HL-60 (cell line): ENCODE measurements around the gene PRMT3.

Experiments used
- GABPA ChIP-seq: IDR thresholded peaks from 2 replicates; pipeline ENCODE4 v1.6.1; 2012; ENCODE audit warnings: low read depth
- POLR2AphosphoS5 ChIP-seq: IDR thresholded peaks from 2 replicates; pipeline ENCODE4 v1.6.1; 2012; ENCODE audit warnings: low read depth
- TF ChIP-seq, protein P1 (sequence below): IDR thresholded peaks from one replicate; pipeline ENCODE4 v1.5.1; 2011; ENCODE audit warnings: low read length, control low read depth, inconsistent platforms; ENCODE audit not compliant: insufficient read depth
- TF ChIP-seq, protein P2 (sequence below): IDR thresholded peaks from 2 replicates; pipeline ENCODE4 v1.6.1; 2012; ENCODE audit warnings: low read depth; ENCODE audit not compliant: insufficient replicate concordance

GRCh38 chr11:20360650-20361049, 26.9 kb upstream of the PRMT3 start:
- TF ChIP-seq, protein P1, sequence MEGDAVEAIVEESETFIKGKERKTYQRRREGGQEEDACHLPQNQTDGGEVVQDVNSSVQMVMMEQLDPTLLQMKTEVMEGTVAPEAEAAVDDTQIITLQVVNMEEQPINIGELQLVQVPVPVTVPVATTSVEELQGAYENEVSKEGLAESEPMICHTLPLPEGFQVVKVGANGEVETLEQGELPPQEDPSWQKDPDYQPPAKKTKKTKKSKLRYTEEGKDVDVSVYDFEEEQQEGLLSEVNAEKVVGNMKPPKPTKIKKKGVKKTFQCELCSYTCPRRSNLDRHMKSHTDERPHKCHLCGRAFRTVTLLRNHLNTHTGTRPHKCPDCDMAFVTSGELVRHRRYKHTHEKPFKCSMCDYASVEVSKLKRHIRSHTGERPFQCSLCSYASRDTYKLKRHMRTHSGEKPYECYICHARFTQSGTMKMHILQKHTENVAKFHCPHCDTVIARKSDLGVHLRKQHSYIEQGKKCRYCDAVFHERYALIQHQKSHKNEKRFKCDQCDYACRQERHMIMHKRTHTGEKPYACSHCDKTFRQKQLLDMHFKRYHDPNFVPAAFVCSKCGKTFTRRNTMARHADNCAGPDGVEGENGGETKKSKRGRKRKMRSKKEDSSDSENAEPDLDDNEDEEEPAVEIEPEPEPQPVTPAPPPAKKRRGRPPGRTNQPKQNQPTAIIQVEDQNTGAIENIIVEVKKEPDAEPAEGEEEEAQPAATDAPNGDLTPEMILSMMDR: no peak
- TF ChIP-seq GABPA: no peak
- TF ChIP-seq POLR2AphosphoS5: no peak
- TF ChIP-seq, protein P2, sequence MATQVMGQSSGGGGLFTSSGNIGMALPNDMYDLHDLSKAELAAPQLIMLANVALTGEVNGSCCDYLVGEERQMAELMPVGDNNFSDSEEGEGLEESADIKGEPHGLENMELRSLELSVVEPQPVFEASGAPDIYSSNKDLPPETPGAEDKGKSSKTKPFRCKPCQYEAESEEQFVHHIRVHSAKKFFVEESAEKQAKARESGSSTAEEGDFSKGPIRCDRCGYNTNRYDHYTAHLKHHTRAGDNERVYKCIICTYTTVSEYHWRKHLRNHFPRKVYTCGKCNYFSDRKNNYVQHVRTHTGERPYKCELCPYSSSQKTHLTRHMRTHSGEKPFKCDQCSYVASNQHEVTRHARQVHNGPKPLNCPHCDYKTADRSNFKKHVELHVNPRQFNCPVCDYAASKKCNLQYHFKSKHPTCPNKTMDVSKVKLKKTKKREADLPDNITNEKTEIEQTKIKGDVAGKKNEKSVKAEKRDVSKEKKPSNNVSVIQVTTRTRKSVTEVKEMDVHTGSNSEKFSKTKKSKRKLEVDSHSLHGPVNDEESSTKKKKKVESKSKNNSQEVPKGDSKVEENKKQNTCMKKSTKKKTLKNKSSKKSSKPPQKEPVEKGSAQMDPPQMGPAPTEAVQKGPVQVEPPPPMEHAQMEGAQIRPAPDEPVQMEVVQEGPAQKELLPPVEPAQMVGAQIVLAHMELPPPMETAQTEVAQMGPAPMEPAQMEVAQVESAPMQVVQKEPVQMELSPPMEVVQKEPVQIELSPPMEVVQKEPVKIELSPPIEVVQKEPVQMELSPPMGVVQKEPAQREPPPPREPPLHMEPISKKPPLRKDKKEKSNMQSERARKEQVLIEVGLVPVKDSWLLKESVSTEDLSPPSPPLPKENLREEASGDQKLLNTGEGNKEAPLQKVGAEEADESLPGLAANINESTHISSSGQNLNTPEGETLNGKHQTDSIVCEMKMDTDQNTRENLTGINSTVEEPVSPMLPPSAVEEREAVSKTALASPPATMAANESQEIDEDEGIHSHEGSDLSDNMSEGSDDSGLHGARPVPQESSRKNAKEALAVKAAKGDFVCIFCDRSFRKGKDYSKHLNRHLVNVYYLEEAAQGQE: no peak
